ENCODE results near the gene MEIOSIN.

The MEIOSIN gene

DNA sequence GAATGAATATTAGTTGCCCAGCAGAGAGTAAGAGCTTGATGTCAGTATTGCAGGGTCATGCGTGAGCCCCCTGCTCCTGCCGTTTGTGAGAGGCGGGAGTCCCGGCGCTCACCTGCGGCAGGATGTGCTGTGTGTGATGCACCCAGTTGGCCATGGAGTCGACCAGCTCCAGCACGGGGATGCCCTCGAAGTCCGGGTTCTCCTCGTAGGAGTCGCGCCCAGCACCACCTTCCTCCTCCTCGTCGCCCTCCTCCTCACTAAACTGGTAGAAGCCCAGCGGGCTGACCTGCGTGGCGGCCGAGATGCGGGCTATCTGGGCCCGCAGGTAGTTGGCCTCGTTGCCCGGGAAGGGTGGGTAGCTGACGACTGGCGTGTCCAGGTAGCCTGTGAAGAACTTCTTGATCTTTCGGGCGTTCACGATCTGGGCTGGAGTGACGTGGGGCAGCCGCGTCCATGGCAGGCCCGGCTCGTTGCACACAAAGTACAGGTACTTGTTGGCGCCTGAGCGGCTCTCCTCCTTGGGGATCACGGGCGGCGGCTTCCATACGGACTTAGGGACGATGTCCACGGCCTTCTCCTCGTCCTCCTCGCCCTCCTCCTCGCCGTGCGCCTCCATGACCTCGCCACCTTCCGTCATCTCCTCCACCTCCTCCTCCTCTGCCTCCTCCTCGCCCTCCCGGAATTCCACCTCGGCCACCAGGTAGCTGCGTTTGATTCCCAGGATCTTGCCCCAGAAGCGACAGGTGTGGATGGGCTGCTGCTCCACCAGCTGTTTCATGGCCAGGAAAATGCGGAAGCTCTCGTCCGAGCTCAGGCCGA is 71.1 kb downstream of the MEIOSIN start:
- no peak for FAIRE-seq

DNA sequence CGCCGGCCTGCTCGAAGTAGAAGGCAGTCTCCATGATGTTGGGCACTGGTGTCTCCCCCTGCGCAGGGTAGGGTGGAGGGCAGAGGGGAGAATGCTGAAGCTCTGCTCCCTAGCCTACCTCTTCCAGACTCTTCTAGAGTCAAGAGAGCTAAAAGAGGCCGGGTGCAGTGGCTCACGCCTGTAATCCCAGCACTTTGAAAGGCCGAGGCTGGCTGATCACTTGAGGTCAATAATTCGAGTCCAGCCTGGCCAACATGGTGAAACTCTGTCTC is 71.7 kb downstream of the MEIOSIN start:
- FAIRE-seq, result no peak

DNA sequence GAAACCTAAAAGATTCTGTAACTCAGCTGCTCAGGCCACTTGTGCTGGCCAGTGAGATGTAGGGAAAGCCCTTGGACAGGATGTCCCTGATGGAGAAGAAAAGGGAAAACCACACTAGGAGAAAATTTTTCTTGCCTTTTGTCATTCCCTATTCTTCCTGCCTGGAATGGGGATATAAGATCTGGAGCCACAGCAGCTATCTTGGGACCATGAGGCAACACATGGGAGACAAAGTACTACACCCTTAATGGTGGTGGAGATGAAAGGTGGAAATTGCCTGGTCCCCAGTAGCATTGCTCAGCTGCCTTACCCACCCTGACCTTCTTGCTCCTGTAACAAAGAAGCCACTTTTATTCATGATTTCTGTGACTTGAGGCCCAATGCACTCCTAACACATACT is 72.5 kb downstream of the MEIOSIN start:
- no peak for FAIRE-seq

DNA sequence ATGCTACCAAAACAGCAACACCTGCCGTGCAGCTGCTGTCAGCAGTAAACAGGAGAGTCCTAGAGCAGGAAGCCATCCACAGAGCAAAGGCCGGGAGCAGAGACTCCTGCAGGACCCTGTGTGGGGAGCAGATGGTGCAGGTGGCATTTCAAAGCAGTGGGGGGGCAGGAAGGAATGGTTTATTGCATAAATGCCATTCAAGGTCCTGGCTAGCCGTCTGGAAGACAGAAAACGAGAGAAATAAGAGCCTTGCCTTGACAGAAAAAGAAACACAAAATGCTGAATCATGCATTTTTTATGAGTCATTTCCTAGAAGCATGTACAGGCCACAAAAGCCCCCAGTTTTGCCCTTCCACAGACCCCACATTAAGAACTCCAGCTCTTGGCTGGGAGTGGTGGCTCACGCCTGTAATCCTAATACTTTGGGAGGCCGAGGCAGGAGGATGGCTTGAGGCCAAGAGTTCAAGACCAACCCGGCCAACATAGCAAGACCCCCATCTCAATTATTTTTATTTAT is 76.5 kb downstream of the MEIOSIN start:
- no peak for FAIRE-seq

DNA sequence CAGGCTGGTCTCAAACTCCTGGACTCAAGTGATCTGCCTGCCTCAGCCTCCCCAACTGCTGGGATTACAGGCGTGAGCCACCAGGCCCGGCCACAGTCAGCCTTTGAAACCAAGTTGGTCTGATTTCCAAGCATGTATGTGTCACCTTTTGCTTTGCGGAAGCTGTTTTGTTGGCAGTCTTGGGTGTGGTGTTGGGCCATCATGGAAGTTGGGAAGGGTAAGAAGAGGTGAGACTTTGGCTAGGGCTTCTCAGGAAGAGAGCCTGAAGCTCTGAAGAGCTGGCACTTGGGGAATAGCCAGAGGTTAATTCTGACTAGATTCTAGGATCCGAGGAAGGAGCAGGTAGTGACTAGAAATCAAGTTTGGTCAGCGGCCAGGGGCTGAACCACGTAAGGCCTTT is 79.1 kb downstream of the MEIOSIN start:
- no peak for FAIRE-seq

Measured in colon (tissue), 2 donors.